ENCODE measurements around the gene EPHA10.

The EPHA10 gene

GRCh38 chr1:37732111-37732780 lies 32.7 kb downstream of the EPHA10 start:
- DNase-seq = no peak

GRCh38 chr1:37731312-37732019 lies 33.5 kb downstream of the EPHA10 start:
- no peak for DNase-seq

- no peak for DNase-seq
Measured at GRCh38 chr1:37730376-37730775, 34.5 kb downstream of the EPHA10 start.

GRCh38 chr1:37728416-37728815 lies 36.5 kb downstream of the EPHA10 start:
- DNase-seq = no peak

- no peak for DNase-seq
Measured at GRCh38 chr1:37726751-37727585, 38.0 kb downstream of the EPHA10 start.

GRCh38 chr1:37725851-37726613 lies 38.9 kb downstream of the EPHA10 start:
- no peak for DNase-seq

GRCh38 chr1:37724575-37724974 lies 40.3 kb downstream of the EPHA10 start:
- no peak for DNase-seq

GRCh38 chr1:37723390-37724078 lies 41.4 kb downstream of the EPHA10 start:
- no peak for DNase-seq

- no peak for DNase-seq
Measured at GRCh38 chr1:37723072-37723389, 41.9 kb downstream of the EPHA10 start.

- no peak for DNase-seq
Measured at GRCh38 chr1:37722181-37723071, 42.5 kb downstream of the EPHA10 start.

- no peak for DNase-seq
Measured at GRCh38 chr1:37721565-37721964, 43.4 kb downstream of the EPHA10 start.

GRCh38 chr1:37720231-37721130 lies 44.4 kb downstream of the EPHA10 start:
- DNase-seq = no peak

GRCh38 chr1:37719572-37720195 lies 45.2 kb downstream of the EPHA10 start:
- DNase-seq = no peak

- no peak for DNase-seq
Measured at GRCh38 chr1:37718901-37719571, 45.9 kb downstream of the EPHA10 start.

- no peak for DNase-seq
Measured at GRCh38 chr1:37718181-37718900, 46.6 kb downstream of the EPHA10 start.

GRCh38 chr1:37717631-37718030 lies 47.3 kb downstream of the EPHA10 start:
- DNase-seq = no peak

GRCh38 chr1:37716321-37716720 lies 48.6 kb downstream of the EPHA10 start:
- DNase-seq = no peak

- DNase-seq = no peak
Measured at GRCh38 chr1:37714689-37715088, 50.2 kb downstream of the EPHA10 start.

- no peak for DNase-seq
Measured at GRCh38 chr1:37714226-37714625, 50.7 kb downstream of the EPHA10 start.

All from DMS 273 treated with DMSO at 0.1 percent for 48 hours (cell line).